Calu3 (cell line): ENCODE measurements around the gene UGGT2. TPM values are rescaled to one million over a fixed set of nuclear protein-coding genes. Genes with fewer than 3 reads are reported as not detected.

ENCODE experiments used
- BruUV-seq: library from RNA; stranded (reverse); fragments of 400-500 nt; replicated peaks from 2 replicates; lab custom pipeline; 2021; lab: Mats Ljungman, UMichigan
- CTCF ChIA-PET: fragments of 300-600 bp; sonication (Branson Sonifier 250); formaldehyde crosslinking; loops from one replicate; lab custom pipeline; 2022; ENCODE audit warnings: antibody characterized with exemption; lab: Charles Lee
- DNase-seq: peaks from one replicate; pipeline ENCODE4 v3.0.0; 2022
- H3K27ac Mint-ChIP-seq: one replicate; pipeline ENCODE4 v1.8.0; 2022; ENCODE audit warnings: mixed read lengths; ENCODE audit not compliant: unreplicated experiment
- H3K27me3 Mint-ChIP-seq: one replicate; pipeline ENCODE4 v1.8.0; 2022; ENCODE audit warnings: mixed read lengths; ENCODE audit not compliant: unreplicated experiment
- H3K36me3 Mint-ChIP-seq: one replicate; pipeline ENCODE4 v1.8.0; 2022; ENCODE audit warnings: mild to moderate bottlenecking, moderate library complexity, mixed read lengths; ENCODE audit not compliant: insufficient read depth, unreplicated experiment
- H3K4me1 Mint-ChIP-seq: one replicate; pipeline ENCODE4 v1.8.0; 2022; ENCODE audit warnings: mild to moderate bottlenecking, low read depth, mixed read lengths; ENCODE audit not compliant: unreplicated experiment
- H3K4me3 Mint-ChIP-seq: one replicate; pipeline ENCODE4 v1.8.0; 2022; ENCODE audit warnings: mild to moderate bottlenecking, low read depth, moderate library complexity, mixed read lengths; ENCODE audit not compliant: unreplicated experiment
- H3K9me3 Mint-ChIP-seq: one replicate; pipeline ENCODE4 v1.8.0; 2022; ENCODE audit warnings: low read depth, mixed read lengths; ENCODE audit not compliant: unreplicated experiment
- CTCF ChIP-seq: fragments of 200-600 bp; IDR thresholded peaks from one replicate; pipeline ENCODE4 v1.8.0; 2022; ENCODE audit warnings: antibody characterized with exemption; ENCODE audit not compliant: unreplicated experiment
- intact Hi-C: fragments of 100-400 bp; cut with micrococcal nuclease; formaldehyde crosslinking; loops from one replicate; pipeline ENCODE4 v1.10.0; 2022; ENCODE audit not compliant: unreplicated experiment
- total RNA-seq: library from RNA; stranded (reverse); gene quantifications from 2 replicates; pipeline ENCODE4 v1.2.3, GENCODE V29; 2022

UGGT2 gene
- total RNA-seq, 1 experiment from 2014 or later = 12.1 TPM

GRCh38 chr13:95805921-95806320 is 247.3 kb downstream of the UGGT2 start:
- no TSS peak for BruUV-seq
- H3K27ac Mint-ChIP-seq = no peak overlapping the region

GRCh38 chr13:95801825-95802224 is 251.4 kb downstream of the UGGT2 start:
- no peak for TF ChIP-seq CTCF

More at GRCh38 chr13:95805921-95806320, 247.3 kb downstream of the UGGT2 start:
- TF ChIP-seq CTCF = no peak
- H3K4me1 Mint-ChIP-seq = no peaks in the 10 kb centered on the region
- CTCF ChIA-PET = interaction anchor here (0.7 kb wide), 1 partner anchor 402 kb away, joined by 3 read pairs; no protein-coding TSS in a partner anchor
- H3K27me3 Mint-ChIP-seq = no peaks in the 10 kb centered on the region
- no peaks in the 10 kb centered on the region for H3K9me3 Mint-ChIP-seq
- intact Hi-C loops = no loop called here
- no peaks in the 10 kb centered on the region for H3K36me3 Mint-ChIP-seq
- DNase-seq = no peak
- no peak overlapping the region for H3K4me3 Mint-ChIP-seq

GRCh38 chr13:95800436-95800835 is 252.8 kb downstream of the UGGT2 start:
- no peak for TF ChIP-seq CTCF
- no peaks in the 10 kb centered on the region for H3K9me3 Mint-ChIP-seq
- H3K4me3 Mint-ChIP-seq = no peak overlapping the region
- no TSS peak for BruUV-seq
- H3K36me3 Mint-ChIP-seq = no peaks in the 10 kb centered on the region
- intact Hi-C loops = no loop called here
- H3K27me3 Mint-ChIP-seq = no peaks in the 10 kb centered on the region
- DNase-seq = no peak
- CTCF ChIA-PET = no interaction called here
- no peaks in the 10 kb centered on the region for H3K4me1 Mint-ChIP-seq
- H3K27ac Mint-ChIP-seq = no peak overlapping the region

More at GRCh38 chr13:95801825-95802224, 251.4 kb downstream of the UGGT2 start:
- H3K27ac Mint-ChIP-seq = no peak overlapping the region
- H3K4me3 Mint-ChIP-seq = no peak overlapping the region
- no TSS peak for BruUV-seq
- H3K9me3 Mint-ChIP-seq = no peaks in the 10 kb centered on the region
- no peaks in the 10 kb centered on the region for H3K4me1 Mint-ChIP-seq
- CTCF ChIA-PET = no interaction called here
- no peaks in the 10 kb centered on the region for H3K27me3 Mint-ChIP-seq
- H3K36me3 Mint-ChIP-seq = no peaks in the 10 kb centered on the region
- intact Hi-C loops = no loop called here
- DNase-seq = no peak

- Mint-ChIP-seq H3K4me3 (no peak overlapping the region), H3K4me1 (no peaks in the 10 kb centered on the region), H3K27me3 (no peaks in the 10 kb centered on the region), H3K27ac (no peak overlapping the region), H3K9me3 (no peaks in the 10 kb centered on the region), H3K36me3 (no peaks in the 10 kb centered on the region)
- intact Hi-C loops = no loop called here
- CTCF ChIA-PET = no interaction called here
- no peak for DNase-seq
- BruUV-seq = no TSS peak
- no peak for TF ChIP-seq CTCF
Measured at GRCh38 chr13:95797016-95797415, 256.2 kb downstream of the UGGT2 start.
